GM19023 (cell line): Measurements from ENCODE around the gene PRCC.
"Not testable (repeated sequence)": the region's sequence is repeated elsewhere in the genome, so short reads cannot be mapped to it uniquely, and the experiment has no call there.

ENCODE experiments used
- ATAC-seq: cut with Tn5 transposase; IDR thresholded peaks from one replicate; pipeline ENCODE4 v1.9.1; 2021; ENCODE audit warnings: mild to moderate bottlenecking, moderate library complexity; ENCODE audit not compliant: unreplicated experiment

Gene PRCC

DNA sequence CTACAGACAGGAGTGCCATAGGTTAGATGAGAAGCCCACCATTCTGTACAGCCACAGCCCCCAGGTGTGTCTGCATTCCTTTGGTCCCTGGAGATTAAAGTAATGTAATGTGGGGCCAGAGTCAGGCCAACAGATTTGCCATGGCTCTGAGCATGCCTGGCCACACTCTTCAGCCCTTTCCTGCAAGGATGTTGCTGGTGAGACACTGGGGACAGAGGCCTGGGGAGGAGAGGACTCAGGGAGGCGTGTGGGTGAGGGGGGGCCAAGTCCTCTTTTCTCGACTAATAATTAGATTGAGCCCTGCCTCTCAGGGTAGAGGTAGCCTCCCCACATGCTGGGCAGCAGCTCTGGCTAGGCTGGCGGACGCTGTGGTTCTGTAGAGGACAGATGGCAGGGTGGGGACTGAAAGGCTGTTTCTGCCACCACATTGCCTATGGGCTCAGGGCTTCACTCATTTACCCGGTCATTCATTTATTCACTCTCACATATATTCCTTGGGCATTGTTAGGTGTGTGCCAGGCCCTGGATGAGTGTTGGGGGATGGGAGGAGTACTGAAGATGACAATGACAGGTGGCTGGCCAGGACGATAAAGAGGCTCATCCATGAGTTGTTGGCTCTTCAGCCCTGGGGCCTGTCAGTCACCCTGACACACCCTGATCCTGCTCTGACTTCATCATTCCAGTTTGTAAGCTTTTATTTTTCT, 7.1 kb upstream of the PRCC start:
- no peak for ATAC-seq

DNA sequence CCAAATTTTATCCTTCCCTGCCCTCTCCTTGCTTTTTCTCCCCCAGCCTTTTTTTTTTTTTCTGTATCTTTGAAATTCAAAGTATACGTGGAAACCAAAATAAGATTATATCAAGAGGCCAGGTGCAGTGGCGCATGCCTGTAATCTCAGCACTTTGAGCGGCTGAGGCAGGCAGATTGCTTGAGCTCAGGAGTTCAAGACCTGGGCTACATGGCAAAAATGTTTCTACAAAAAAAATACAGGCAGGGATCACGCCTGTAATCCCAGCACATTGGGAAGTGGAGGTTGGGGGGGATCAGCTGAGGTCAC, 6.6 kb upstream of the PRCC start:
- no peak for ATAC-seq

DNA sequence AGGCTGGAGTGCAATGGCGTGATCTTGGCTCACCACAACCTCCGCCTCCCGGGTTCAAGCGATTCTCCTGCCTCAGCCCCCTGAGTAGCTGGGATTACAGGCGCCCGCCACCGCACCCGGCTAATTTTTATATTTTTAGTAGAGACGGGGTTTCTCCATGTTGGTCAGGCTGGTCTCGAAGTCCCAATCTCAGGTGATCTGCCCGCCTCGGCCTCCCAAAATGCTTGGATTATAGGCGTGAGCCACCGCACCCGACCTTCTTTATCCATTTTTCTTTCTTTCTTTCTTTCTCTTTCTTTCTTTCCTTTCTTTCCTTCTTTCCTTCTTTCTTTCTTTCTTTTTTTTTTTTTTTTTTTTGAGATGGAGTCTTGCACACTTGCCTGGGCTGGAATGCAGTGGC, 2.2 kb upstream of the PRCC start:
- ATAC-seq = not testable (repeated sequence)

DNA sequence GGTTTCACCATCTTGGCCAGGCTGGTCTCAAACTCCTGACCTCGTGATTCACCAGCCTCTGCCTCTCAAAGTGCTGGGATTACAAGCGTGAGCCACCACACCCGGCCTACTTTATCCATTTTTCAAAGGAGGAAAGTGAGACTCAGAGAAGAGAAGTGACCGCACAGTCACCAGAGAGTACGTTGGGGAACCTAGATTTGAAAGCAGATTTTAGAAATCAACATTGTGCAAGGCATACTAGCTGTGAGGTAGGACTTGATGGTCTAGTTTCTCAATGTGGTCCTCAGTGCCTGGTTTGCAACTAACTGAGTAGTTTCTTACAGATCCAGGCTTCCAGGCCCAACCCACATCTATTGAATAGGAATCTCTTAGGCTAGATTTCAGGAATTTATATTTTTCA, 1.7 kb upstream of the PRCC start:
- no peak for ATAC-seq

DNA sequence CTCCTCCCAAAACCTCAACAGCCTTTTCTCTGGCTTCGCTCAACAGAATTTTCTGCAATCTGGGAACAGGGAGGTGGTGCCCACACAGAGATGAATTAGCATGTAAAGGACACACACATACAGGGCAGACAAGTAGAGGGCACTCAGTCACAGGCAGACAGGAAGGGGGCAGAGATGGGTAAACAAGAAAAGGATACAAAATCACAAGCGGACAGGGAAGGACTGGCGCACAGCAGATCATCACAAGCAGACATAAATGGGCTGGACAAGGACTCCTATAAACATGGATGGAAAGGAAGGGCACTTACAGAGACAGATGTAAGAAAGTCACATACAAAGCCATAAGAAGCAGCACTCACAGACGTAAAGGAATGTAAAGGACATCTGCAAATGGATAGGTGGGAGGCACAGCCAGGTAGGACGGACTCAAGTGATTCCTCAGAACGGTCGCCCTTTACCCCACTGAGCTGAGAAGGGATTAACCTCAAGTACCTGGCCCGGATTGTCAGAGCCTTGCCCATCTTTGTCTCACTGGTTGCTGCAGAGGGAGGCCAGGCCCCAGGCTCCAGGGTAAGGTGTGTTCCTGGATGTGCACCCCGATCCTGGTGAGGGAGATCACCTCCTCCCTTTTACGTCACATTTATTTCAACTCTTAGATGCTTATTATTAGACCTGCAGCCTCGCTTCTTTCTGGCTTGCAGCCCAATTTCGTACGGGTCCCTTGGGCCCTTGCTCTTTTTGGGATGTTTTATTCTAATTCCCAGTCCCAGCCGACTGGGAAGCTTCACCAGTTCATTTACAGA, 836 bp upstream of the PRCC start:
- peak; percentile 13 for ATAC-seq

DNA sequence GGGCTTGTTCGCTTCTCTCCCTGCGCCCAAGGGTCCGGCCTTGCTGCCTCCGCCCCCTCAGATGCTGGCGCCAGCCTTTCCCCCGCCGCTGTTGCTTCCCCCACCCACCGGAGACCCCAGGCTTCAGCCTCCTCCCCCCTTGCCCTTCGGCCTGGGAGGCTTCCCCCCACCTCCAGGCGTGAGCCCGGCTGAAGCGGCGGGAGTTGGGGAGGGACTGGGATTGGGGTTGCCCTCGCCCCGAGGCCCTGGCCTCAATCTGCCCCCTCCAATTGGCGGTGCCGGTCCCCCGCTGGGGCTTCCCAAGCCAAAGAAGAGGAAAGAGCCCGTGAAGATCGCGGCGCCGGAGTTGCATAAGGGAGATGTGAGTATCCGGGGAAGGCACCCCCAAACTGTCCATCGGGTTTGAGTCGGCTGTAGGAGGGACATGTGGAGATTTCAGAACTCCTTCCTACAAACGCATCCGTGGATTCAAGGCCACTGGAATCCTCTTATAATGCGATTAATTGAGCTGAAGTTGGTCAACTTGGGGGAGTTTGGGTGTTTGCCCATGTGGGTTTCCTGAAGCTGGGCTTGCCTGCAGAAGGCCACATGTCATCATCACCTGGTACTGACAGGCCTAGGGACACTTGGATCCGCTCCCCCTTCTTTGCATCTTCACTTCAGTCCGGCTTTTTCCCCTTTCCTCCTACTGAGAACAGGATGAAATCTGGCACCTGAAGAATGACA, 707 bp downstream of the PRCC start:
- ATAC-seq = peak; percentile 5

DNA sequence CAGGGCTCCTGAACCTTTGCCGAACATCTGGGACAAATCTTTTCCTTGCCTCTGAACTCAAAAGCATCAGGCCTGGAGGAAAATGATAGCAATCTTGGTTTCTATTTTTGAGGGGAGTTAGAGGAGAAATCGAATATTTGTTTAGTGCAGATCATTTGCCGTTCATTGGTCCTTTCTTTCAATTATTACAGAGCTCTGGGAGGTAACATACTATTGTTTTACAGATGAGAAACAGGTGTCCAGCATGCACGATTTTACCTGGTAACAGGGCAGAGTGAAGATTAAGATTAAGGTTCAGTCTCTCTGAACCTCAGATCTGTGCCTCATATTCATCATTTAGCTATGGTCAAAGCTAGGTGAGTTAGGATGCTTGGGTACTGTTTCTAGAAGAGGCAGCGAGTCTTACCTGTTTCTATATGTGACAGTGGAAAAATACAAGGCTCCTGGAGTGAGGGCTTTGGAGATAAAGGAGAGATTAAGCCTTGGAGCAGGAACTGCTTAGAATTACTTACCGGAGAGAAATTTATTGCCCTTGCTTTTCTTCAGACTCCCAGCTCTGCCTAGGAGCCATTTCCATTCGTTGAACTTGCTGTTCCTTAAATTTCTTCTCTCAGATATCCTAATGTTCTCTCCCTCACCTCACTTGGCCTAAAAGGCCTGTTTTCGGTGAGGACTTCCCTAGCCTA, 1.4 kb downstream of the PRCC start:
- ATAC-seq = no peak

DNA sequence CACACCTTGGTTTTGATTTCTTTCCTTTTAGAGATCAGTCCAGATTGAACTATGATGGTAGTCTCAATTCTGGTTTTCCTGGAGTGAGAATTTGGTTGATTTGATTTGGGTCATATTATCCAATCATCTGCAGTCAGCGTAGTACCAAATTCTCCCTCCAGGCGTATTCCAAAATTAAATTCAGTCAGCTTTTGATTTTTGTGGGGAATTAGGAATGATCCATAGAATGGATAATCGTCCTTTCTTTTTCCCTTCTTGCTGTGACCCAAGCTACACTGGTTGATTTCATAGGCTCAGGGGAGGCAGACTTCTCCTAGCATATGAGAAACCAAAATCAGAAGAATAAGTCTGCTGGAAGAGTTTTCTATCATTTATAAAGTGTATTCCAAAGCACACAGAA, 4.9 kb downstream of the PRCC start:
- ATAC-seq = no peak

DNA sequence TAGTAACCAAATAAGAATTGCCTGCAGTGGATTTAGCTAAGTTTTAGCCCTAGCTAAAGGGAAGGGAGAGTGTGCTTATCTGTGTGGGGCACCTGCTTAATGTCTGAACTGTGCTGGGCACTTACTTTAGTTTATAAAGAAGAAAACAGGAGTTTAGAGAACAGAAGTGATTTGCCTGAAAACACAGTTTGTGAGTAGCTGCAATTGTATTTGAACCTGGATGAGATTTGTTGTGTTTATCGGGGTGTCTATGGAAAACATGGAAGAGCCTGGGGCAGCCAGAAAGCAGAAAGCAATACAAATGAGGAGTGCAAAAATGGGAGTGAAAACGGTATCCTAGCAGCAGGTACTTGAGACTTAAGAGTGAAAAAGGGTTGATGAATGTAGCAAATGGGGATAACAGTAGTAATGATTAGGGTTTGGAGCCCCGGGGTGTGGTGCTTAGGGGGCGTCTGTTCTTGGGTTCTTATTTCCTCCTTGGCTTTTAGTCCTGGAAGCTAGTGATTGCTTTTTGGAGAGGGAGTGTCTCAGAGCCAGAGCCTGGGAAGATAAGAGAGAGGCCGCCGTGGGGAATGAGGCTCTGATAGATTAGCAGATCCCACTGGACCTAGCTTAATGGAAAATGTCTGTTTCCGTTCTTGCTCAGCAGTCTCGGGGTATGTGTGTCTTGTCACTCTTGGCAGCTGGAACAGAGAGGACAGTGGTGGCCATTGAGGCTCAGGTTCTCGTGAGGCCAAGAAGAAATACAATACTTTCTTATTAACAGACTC, 5.6 kb downstream of the PRCC start:
- no peak for ATAC-seq

DNA sequence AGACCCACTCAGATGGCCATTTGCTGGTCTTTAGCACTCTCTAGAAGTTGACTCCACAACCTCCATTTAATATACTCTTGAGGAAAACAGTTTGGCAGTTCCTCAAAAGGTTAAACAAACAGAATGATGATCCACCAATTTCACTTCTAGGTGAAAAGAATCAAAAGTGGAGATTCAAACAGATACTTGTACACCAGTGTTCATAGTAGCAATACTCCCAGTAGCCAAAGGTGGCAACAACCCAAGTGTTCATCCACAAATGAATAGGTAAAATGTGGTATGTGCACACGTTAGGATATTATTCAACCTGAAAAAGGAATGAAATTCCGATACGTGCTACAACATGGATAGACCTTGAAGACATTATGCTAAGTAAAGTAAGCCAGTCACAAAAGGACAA, 6.3 kb downstream of the PRCC start:
- no peak for ATAC-seq

DNA sequence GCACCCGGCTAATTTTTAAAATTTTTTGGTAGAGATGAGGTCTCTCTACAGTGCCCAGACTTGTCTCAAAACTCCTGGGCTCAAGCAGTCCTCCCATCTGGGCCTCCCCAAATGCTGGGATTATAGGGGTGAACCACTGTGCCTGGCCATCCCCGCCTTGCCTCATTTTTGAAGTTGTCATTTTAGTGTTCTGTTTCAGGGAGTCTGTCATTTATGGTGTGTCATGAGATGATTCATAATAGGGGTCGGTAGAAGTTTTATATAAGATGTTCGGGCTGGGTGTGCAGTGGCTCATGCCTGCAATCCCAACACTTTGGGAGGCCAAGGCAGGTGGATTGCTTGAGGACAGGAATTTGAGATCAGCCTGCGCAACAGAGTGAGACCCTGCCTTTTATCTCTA, 8.5 kb downstream of the PRCC start:
- no peak for ATAC-seq

DNA sequence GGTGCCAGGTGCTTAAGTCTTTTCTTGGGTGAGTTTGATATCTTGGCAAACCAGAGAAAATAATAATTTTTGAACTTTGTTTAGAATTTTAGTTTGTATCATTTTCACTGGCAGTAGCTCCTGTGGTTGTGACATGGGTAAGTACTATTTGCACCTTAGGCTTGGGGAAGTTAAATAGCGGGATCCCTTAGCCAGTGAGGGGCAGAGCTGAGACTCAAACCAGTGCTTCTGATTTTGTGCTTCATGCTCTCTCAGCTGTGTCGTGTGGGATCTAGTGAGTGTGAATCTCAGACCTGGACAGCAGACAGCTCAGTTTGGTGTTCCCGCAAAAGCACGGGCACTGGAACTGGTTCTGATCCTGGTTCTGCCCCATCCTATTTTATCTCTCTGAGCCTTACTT, 9.6 kb downstream of the PRCC start:
- no peak for ATAC-seq

DNA sequence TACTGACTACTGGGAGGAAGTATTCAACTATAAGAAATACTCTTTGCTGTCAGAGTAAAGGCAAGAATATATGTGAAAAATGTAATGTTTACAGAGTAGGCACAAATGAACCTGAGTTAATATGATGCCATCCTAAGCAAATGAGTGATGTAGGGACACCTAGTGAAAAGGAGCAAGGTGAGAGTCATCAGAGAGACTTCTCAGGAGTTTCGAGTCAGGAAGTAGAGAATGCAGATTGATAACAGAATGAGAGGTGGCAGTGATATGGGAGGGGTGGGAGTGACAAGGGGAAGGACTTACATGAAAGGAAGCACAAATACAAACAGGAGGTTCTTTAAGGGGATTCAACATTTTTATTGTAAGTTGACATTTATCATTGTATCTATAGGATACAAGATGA, 10.2 kb downstream of the PRCC start:
- ATAC-seq = no peak

DNA sequence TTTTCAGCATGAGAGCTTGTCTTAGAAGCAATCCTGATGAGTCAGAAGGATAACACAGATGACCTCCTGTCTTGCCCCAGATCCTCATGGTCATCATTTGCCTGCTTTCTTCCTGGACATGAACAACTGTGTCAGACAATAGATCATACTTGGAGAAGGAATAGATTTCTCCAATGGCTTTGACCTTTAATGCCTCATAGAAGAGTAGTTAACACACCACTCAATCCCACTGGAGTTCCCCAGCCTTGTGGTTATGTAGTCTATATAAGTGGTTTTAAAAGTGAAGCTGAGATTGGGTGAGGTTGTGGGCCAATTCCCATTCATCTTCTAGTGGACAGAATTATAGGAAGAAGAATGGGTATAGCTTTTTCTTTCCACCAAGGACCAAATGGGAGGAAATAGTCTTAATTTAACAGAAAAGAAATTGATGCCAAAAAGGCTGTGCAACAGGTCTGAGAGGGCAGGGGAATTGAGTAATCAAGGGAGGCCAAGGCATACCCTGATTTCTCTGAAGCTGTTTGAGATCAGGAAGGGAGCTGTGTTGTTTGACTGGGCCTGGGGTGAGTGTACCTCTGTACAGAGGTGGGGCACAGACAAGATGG, 14.4 kb downstream of the PRCC start:
- ATAC-seq = no peak

DNA sequence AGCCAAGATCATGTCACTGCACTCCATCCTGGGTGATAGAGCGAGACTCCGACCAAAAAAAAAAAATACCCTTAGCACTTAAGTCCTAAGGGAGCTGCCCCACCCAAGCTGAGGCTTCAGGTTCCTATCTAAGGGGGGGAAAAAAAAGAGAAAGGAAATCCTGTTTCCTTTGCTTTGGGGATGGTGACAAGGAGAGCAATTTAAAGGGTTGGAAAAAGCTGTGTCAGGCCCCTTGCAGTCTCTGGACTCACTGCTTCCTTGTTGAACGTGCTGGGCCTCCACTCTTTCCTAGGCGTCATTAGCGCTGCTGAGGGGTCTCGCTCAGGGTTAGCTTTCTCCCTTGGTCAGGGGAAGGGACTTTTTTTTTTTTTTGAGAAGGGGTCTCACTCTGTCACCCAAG, 18.1 kb downstream of the PRCC start:
- ATAC-seq = no peak

DNA sequence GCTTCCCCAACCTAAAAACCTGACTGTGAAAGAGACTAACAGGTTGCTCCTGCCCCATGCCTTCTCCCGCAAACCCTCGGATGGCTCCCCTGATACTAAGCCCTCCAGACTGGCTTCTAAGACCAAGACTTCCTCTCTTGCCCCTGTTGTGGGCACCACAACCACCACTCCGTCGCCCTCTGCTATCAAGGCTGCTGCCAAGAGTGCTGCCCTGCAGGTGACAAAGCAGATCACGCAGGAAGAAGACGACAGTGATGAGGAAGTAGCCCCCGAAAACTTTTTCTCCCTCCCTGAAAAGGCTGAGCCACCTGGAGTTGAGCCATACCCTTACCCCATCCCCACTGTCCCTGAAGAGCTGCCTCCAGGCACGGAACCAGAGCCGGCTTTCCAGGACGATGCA, 19.3 kb downstream of the PRCC start:
- no peak for ATAC-seq

DNA sequence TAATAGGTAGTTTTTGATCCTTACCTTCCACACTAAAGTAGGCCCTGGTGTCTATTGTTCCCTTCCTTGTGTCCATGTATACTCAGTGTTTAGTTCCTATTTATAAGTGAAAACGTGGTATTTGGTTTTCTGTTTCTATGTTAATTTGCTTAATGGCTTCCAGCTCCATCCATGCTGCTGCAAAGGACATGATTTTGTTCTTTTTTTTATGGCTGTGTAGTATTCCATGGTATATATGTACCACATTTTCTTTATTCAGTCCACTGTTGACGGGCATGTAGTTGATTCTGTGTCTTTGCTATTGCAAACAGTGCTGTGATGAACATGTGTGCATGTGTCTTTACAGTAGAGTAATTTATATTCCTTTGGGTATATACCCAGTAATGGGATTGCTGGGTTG, 20.8 kb downstream of the PRCC start:
- ATAC-seq = no peak

DNA sequence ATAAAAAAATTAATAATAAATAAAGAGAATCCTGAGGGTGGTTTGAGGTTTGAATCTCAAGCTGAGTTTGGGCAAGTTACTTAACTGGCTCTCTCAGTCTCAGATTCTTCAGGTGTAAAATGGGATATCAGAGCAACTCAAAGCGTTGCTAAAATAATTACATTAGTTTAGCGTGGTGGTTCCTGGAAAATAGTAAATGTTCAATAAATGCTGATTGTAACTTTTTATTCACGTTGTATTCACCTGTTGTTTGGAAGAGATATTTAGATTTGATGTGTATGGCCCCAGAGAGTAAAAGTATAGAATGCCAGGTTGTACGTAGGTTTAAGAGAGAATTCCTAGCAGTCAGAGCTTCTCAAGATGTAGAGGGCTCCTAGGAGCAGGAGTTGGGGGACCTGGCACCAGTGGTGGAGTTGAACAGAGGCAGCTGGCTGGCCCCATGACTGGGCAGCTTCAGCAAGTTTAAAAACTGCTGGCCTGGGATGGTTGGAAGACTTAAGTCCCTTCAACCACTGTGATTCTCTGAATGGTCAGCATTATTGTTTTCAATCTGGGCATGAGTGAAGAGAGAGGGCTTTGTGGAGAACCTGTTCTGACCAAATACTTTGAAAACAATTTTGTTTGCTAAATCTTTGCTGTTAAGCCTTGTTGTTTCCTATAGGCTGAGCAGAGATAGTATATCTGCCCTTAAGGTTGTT, 22.4 kb downstream of the PRCC start:
- no peak for ATAC-seq

DNA sequence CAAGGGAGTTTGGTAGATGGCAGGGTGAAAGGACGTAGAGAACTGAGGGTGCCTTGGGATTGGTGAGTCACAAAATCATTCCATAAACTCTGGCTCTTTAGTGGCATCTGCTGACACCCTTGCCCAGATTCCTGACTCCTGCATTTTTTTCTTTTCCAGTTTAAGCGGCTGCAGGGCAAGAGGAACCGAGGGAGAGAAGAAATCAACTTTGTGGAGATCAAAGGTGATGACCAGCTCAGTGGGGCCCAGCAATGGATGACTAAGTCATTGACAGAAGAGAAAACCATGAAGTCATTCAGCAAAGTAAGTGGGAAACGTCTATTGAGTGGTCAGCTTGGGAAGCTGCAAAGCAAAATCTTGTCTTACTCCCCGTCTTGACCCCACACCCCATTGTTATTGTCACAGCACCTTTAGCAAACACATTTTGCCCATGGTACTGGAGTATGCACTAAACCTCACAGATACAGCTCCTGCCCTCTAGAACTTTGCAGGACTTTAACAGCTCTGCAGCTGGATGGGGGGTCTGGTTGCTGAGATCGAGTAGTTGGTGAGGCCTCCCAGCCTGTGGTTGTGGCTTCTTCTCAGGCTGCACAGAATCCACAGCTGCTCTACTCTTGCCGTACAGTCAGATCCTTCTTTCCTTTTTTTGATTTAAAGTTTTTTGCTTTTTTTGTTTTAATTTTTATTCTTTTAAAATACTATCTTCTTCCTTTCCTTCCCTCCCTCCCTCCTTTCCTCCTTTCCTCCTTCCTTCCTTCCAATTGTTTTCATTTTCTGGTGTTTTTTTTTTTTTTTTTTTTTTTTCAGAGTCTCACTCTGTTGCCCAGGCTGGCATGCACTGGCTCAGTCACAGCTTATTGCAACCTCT, 27.4 kb downstream of the PRCC start:
- ATAC-seq = no peak
